Suppressor macrophage treated with lipopolysaccharide for 1 hour (primary cell): Measurements from ENCODE around the gene EEF2K.
"Not testable (repeated sequence)": the region's sequence is repeated elsewhere in the genome, so short reads cannot be mapped to it uniquely, and the experiment has no call there.

Source experiments
- DNase-seq, 3 donors: peaks; one replicate each; pipeline ENCODE4 v3.0.0-alpha.2; 2020 to 2022

The EEF2K gene

DNA sequence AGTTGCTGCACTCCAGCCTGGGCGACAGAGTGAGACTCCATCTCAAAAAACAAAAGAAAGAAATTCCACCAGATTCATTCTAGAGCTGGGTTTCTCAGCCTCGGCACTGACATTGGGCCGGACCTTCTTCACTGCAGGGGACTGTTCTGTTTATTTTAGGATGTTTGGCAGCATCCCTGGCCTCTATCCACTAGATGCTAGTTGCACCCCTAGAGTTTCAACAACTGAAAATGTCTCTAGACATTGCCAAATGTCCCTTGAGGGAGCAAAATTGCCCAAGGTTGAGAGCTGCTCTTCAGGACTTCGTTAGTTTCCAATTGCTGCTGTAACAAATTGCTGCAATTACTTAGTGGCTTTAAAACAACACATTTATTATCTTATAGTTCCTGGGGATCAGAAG is 7.2 kb downstream of the EEF2K start:
- DNase-seq: no peak

DNA sequence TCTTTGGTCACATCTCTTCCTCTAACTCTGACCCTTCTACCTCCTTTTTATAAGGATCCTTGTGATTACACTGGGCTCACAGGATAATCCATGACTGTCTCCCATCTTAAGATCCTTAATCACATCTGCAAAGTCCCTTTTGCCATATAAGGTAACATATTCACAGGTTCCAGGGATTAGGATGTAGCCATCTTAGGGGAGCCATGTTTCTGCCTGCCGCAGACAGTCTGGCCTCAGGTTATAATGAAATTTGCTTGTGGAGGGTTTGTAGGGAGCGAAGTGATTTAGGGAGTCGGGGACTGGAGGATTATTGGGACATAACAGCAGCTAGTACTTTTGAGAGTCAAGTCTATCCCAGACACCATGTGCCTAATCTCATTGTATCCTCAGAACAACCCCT is 7.7 kb downstream of the EEF2K start:
- DNase-seq: no peak

DNA sequence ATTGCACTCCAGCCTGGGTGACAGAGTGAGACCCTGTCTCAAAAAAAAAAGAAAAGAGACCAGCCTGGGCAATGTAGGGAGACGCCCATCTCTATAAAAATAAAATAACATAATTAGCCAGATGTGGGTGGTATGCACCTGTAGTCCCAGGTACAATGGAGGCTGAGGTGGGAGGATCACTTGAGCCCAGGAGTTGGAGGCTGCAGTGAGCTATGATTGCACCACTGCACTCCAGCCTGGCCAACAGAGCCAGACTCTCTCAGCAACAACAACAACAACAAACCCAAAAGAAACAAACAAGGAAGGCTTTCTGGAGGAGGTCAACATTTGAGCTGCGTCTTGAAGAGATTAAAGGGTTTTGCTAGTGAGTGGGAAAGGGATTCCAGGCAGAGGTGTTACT is 8.3 kb downstream of the EEF2K start:
- DNase-seq: no peak

DNA sequence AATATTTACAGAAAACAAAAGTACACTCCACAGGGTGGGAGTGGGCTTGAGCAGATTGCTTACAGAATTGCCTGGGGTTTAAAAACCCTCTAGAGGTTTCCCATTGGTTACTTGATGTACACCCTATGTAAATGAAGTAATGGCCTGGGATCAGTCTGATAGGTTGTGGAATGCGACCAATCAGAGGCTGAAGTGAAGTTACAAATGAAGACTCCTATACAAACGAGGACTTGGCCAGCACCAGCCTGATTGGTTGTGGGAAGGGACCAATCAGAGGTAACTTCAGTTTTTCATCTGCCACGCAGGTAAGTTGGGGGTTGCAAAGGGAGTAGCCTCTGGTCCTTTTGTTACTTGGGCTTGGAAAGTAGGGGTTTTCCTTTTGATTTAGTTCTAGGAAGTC is 8.8 kb downstream of the EEF2K start:
- no peak for DNase-seq

DNA sequence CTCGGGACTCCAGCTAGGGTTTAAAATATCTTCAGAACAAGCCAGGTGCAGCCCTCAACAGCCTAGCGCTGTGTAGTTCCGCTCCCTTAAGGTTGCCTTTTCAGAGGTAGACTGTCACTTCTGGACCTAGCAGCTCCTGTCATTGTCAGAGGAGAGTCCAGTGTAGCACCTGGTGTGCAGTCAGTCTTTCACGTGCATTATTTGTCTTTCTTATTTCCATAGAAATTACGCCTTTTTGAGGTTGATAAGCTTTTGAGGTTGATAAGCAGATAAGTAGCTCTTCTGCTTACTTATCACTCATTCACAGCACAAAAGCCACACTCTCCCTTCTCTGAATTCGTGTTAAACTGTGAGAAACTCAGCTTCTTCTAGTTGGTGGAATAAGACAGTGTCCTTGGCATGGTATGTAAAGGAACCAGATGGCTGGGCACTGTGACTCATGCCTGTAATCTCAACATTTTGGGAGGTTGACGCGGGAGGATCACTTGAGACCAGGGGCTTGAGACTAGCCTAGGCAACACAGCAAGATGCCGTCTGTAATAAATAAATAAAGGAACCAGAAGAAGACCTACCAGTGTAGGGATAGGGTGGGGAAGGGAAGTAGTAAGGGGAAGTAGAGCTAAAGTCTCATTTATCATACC is 10.2 kb downstream of the EEF2K start:
- peak; percentile 32 to 58 (median 39) for DNase-seq

DNA sequence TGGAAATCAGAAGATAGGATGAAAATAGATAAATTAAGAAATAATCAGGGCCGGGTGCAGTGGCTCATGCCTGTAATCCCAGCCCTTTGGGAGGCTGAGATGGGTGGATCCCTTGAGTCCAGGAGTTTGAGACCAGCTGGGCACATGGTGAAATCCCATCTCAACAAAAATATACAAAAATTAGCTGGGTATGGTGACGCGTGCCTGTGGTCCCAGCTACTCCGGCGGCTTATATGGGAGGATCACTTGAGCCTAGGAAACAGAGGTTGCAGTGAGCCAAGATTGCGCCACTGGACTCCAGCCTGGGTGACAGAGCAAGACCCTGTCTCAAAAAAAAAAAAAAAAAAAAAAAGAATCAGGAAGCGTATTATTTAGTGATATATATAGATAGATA is 10.8 kb downstream of the EEF2K start:
- DNase-seq: not testable (repeated sequence)

DNA sequence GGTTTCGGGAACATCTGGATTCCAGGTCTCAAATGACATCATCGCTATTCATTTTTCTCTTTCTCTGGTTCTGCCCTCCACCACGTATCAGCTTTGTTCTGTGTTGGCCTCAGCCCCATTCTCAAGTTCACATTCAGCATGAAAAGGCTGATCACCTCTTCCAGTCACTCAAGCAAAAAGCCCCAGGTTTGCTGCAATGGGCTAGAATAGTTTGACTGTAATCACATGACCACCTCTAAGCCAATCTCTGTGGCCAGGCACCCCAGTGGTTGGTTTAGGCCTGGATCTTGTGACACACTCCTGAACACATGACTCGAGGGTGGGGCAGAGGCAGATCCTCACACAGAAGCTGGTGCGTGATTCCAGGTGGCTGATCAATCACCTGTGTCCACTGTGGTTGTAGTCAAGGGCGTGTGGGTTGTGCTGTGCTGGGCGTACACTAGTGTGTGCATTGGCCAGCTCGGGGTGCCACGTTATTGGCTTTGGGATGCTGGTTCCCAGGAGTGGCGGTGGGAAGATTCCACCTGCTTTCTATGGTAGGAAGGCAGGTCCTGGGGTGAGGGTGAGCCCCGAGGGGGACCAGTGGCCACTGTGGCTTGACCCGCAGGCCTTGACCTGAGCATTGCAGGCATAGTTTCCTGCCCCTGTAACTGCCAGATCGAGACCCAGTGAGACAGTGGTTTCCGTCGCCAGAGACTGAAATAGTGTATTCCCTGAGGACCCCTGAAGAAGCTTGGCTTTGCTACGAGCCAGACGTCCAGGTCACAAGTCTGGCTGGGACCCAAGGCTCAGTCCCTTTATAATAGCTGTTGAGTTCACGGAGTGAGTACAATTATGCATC is 12.0 kb downstream of the EEF2K start:
- DNase-seq: peak in 2 of 3 donors; percentile 19 to 32

DNA sequence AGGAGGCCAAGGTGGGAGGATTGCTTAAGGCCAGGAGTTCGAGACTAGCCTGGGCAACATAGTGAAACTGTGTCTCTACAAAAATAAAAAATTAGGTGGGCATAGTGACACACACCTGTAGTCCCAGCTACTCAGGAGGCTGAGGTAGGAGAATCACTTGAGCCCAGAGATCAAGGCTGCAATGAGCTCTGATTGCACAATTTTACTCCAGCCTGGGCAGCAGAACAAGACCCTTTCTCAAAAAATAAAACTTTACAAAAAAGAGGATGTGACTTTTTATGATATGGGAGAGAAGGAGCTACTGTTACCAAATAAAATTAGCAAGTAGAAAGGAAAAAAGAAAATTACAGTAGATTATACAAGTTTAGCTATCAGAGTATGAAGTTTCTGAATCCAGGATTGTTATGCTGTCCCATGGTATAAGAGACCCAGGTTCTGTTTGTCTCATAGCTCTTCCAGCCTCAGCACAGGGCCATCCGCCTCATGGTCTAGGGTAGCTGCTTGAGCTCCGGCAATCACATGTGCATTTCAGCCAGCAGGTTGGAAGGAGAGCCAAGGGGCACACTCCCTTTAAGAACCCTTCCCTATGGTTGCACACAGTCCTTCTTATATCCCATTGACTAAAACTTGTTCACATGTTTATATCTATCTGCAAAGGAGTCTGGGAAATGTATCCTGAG is 13.5 kb downstream of the EEF2K start:
- no peak for DNase-seq

DNA sequence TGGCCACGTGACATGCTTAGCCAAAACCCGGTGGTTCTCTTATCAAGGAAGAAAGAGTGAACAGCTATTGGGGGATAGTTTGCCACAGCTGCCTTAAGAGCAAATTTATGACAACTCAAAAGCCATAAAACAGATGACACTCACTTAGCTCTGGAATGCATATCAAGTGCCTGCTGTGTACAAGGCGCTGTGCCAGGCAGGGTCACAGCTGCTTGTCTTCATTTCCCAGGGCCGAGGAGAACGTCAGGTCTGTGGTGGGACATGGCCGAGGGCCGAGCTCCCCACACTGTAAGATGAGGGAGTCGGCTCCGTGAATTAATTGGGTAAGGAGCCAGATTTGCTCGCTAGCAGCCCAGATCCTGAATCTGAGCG is 14.0 kb downstream of the EEF2K start:
- DNase-seq: no peak

DNA sequence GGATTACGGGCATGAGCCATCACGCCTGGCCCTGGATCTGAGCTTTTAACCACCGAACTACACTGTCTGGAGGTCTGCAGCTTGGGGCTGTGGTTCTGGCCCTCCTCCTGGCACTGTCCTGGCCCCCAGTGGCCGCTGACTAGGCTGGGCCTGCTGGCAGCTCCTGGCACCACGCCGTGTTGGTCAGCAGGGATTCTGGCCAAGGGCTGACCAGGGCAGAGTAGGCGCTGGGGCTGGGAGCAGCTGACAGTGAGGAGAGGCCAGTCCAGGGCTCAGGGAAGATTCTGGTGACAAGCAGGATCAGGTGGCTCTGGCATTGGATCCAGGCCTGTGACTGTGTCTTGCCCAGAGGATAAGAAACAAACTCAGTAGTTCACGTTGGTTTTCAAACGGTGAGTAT is 14.6 kb downstream of the EEF2K start:
- DNase-seq: no peak

DNA sequence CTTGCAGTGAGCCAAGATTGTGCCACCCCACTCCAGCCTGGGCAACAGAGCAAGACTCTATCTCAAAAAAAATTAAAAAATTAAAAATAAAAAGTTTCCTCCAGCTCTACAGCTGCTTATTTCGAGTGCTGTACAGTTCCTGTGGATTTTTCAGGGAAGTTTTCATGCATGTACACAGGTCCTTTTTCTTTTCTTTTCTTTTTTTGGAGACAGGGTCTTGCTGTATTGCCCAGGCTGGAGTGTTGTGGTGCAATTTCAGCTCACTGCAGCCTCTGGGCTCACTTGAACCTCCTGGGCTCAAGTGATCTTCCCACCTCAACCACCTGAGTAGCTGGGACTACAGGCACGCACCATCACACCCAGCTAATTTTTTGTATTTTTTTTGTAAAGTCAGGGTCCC is 15.9 kb downstream of the EEF2K start:
- DNase-seq: no peak

DNA sequence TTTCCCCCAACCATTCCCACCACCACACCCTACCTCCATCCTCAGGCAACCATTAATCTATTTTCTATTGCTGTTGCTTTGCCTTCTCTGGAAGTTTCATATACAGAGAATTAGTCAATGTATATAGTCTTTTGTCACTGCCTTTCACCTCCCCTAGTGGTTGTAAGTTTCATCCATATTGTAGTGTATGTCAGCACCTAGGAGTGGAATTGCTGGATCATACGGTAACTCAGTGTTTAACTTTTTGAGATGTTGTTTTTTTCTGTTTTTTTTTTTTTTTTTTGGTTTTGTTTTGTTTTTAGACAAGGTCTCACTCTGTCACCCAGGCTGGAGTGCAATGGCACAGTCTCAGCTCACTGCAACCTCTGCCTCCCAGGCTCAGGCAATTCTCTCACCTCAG is 16.9 kb downstream of the EEF2K start:
- DNase-seq: no peak

DNA sequence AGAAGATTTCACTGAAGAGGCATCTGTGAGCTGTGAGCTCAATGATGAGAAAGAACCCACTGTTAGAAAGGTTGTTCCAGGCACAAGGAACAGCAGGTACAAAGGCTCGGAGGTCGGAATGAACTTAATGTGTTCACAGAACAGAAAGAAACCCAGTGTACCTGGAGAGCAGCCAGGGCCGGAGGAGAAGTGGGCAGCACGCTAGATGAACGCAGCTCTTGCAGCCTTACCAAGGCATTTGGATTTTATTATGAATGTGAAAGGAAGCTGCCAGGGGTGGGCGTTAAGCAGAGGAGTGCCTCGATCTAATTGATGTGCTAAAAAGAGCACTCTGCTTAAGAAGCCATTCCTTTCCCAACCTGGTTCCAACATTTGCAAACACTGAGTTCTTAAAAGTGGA is 19.0 kb downstream of the EEF2K start:
- DNase-seq: no peak

DNA sequence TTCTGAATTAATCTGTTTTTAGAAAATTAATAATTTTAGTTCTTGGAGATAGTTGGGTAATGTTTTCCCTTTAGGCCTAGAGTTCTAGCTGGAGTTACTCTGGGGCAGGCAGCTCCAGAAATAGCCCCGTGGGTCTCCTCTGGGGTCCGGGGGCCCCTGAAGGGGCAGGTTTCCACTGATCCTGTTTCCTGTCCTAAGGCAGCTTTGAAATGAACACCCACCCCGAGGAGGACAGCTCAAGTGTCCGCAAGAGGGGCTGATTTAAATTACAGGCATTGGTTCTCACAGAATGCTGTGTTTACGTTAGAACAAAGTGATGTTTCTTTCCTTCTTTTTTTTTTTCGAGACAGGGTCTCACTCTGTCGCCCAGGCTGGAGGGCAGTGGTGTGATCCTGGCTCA is 23.8 kb downstream of the EEF2K start:
- no peak for DNase-seq

DNA sequence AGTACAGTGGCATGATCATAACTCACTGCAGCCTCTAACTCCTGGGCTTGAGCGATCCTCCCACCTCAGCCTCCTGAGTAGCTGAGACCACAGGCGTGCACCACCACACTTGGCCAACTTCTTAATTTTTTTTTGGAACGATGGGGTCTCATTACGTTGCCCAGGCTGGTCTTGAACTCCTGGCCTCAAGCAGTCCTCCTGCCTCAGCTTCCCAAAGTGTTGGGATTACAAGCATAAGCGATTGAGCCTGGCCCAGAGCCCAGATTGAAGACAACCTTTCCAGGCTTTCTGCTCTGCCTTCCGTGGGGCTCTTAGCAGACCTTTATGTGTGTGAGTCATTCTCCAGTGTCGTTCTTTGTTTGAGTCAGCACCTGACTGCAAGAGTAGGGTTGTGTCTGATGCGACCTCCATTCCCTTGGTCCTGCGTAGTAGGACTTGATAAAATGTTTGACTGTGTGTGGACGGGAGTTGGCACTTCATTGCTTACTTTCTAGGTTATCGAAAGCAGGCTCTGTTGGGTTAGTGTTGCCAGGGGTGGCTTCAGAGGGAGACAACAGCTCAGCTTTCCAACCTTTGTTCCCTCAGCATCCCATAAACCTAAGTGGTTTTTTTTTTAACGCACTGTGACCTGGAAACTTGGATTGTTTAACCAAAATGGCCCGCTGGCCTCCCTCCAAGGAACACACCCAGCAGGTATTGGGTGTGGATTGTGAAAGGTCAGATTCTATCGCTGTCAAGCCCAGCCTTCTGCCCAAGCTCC is 26.4 kb downstream of the EEF2K start:
- DNase-seq: no peak

DNA sequence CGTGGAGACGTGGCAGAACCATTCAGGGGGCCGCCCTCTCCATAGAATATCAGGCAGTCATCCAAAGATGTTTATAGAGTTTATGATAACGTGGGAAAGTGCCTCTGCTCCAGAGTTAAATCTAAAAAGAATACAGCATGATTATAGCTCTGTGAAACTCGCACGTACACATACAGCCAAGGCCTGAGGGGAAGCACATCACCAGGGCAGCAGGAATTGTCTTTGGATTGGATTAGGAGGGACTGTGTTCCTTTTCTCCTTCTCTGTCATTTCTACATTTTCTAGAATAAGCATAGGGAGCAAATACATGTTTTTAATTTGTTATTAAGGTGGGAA is 26.9 kb downstream of the EEF2K start:
- no peak for DNase-seq

DNA sequence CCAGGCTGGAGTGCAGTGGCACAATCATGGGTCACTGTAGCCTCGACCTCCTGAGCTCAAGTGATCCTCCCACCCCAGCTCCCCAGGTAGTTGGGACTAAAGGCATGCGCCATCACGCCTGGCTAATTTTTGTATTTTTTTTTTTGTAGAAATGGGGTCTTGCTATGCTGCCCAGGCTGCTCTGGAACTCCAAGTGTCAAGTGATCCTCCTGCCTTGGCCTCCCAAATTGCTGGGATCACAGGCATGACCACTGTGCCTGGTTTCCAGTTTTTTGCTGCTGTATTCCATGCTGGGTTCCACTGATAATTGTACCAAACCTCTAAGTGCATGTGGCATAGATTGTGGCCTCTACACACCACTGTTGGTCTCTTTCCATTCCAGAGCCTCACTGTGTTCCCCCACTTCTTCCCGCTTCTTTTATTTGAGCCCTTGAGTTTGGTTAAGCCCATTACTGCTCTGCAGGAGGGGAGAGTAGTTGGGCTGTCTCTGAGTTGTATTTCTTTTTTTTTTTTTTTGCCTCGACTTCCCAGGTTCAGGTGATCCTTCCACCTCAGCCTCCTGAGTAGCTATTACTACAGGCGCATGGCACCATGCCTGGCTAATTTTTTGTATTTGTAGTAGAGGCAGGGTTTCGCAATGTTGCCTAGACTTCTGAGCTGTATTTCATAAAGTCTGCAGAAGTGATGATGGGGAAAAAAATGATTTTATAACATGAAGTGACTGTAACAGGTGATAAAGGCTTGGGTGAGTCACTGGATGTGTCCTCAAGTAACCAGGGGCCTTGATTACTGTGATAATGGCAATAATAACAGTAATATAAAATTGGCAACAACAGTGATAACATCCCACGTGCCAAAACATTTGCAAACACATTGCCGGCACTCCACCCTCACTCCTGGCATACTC is 30.0 kb downstream of the EEF2K start:
- DNase-seq: no peak

DNA sequence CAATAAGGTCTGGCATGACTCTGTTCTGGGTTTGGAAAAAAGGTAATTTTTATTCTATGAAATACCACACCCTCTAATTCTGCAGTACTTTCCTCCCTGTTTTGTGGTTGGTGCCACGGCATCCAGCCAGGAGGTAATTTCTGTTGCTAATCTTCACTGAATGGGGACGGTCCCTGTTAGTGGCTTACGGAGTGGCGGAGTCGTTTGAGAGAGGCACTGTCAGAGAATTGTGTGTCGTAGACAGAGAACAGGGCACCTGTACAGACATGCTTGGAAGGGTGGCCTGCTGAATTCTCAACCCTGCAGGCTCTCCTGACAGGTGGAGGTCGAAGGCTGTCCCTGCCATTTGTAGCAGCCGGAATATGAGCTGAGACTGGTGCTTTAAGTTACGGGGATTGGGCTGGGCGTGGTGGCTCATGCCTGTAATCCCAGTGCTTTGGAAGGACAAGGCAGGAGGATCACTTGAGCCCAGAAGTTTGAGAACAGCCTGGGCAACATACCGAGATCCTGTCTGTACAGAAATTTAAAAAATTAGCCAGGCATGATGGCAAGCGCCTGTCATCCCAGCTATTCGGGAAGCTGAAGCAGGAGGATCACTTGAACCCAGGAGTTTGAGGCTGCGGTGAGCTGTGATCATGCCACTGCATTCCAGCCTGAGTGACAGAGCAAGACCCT is 33.2 kb downstream of the EEF2K start:
- no peak for DNase-seq

DNA sequence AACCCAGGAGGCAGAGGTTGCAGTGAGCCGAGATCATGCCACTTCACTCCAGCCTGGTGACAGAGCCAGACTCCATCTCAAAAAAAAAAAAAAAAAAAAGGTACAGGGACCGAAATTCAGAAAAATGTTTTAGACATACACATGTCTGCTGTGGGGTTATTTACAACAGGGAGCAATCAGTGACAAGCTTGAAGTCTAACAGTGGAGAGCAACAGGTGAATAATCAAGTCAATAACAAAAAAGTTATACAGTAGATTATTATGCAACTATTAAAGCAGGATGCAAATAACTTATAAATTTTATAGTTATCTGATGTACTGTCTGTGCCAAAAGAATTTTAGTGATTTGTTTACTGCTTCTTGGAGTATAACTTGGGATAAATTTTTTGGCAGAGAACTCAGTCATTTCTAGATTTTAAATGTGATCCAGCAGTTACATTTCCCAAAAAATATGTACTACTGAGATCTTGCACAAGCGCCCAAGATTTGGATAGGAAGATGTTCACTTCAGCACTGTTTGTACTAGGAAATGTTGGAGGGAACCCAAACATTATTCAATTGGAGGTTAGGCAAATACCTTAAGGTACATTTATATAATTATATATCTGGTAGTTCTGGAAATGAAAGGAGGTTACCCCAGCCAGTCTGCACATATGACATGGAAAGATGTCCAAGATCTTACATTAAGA is 34.1 kb downstream of the EEF2K start:
- peak in 1 of 3 donors; percentile 1 for DNase-seq

DNA sequence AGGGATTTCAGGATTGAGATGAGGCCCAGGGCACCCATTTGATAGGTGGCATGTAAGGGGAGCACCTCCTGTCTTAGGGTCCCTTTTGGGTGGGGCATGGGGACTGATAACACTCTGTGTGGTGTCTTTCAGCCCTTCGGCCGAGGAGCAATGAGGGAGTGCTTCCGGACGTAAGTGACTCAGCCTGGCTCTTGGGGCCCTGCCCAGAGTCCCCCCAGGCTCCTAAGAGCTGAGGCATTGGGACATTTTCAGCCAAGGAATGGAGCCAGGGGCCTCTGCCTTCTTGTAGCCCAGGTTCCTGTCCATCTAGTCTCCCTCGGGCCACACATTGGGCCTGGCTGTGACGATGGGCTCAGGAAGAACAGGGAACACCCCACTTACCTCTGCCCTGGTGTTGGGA is 44.4 kb downstream of the EEF2K start:
- DNase-seq: no peak

DNA sequence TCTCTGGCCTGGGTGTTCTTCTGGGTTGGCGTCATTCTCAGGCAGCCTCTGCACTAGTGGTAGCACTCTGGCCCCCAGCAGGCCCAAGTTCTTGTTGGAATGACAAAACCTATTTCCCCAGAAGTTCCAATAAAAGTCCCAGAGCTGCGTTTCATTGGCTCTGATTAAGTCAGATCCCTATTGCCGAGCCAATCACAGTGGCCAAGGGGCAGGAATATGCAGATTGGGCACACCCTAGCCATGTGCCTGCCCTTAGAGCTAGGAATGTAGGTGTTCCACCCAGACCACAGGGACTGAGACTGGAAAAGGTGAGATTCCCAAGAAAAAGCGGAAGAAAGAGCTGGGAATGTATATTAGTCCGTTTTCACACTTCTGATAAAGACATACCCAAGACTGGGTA is 46.2 kb downstream of the EEF2K start:
- DNase-seq: no peak
